Measurements from ENCODE around the gene NLRP8.
"Not testable (repeated sequence)": the region's sequence is repeated elsewhere in the genome, so short reads cannot be mapped to it uniquely, and the experiment has no call there.

Gene NLRP8

GRCh38 chr19:55947532-55947931 lies at the start of gene NLRP8:
Gene NLRP8 (plus strand): TSS chr19:55947832.
- no peak for DNase-seq

DNA sequence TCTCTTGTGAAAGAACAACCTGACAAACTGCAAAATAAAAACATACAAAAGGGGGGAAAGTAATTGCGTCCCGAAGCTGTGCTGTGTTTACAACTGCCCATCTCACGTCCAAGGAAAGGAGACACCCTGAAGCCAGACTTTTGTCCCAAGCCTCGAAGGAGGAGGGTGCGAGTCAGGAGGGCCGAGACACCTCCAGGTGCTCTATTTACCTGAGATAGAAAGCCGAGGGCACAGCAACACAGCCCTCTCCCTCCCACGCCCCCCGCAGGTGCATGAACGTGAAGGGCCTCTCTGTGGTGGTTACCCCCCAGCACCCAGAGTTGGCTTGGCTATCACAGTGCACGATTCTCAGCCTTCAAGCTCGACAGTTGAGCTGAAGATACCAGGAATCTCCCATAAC lies 48.7 kb upstream of the NLRP8 start:
- DNase-seq, result no peak

- DNase-seq, result no peak
These were observed 46.1 kb upstream of the NLRP8 start for GRCh38 chr19:55901369-55902079.

GRCh38 chr19:55902080-55902751 lies 45.4 kb upstream of the NLRP8 start:
- no peak for DNase-seq

DNA sequence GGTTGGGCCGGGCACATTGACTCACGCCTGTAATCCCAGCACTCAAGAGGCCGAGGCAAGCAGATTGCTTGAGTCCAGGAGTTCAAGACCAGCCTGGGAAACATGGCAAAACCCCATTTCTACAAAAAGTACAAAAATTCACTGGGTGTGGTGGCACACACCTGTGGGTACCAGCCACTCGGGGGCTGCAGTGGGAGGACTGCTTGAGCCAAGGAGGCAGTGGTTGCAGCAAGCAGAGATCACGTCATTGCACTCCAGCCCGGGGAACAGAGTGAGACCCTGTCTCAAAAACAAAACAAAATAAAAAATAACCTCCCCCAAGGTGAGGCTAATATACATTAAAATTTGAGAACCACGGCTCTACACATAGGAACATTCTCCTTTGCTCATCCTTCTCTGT lies 40.3 kb upstream of the NLRP8 start:
- no peak for DNase-seq

- no peak for DNase-seq
These were observed 39.9 kb upstream of the NLRP8 start for GRCh38 chr19:55907746-55908145.

DNA sequence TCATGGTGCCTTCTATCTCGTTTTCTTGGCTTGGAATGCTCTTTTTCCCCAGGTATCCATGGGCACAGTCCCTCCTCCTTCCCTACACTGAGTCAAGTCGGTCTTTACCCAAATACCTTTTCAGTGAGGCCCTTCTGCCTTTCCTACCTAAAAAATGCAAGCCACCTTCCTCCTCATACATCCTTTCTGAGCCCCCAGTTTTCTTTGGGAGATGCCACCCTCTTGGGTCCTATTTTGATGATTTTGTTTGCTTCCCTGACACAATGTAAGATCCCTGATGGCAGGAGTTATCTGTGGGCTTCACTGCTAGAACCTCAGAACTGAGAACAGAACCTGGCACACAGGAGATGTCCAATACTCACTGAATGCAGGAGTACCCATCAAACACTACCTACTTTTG lies 37.8 kb upstream of the NLRP8 start:
- DNase-seq, result no peak

DNA sequence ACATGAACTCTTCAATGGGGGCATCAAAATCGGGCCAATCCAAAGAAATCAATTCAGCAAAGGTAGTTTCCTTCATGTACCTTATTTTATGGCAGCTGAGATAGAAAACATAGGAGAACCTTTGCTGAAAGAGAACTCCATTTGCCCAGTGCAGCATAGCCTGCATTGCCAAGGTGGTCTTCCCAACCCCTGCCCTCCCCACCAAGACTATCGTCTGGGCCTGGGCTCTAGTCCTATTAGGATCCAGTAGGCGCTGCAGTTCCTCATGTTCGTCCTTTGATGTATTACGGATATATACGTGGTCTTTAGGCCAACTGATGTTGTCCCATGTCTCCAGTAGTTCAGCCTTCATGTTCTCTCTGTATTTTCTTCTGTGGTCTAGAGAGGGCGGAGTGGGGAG lies 34.7 kb upstream of the NLRP8 start:
- no peak for DNase-seq

DNA sequence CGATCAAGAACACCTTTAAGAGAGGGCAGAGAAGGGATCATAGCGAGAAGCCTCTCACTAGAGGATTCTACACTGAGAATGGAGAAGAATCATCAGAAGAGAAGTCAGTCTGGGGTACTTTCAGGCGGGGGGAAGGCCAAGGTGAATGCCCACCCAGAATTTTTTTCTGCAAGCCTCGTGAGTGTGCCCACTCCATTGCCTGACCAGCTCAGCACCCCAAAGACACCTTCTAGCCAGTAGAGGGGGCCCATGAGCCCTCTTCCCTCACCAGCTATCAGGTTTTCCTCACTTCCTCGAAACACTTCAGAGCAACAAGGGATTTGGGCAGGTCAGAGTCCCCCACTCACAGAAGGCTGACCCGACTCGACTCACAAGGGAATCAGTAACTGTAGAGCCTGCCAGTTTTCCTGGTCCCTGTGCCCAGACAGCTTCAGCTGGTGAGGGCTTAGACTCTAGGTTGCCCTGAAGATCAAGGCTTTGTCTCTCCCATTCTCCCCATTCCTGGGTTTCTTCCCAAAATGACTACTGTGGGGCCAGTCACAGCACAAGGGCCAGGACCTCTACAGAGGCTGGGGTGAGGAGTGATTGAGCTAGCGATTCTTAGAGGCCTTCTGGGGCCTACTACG lies 33.9 kb upstream of the NLRP8 start:
- no peak for DNase-seq

GRCh38 chr19:55923556-55923955 lies 24.1 kb upstream of the NLRP8 start:
- DNase-seq, result no peak

- no peak for DNase-seq
These were observed 19.6 kb upstream of the NLRP8 start for GRCh38 chr19:55927991-55928390.

DNA sequence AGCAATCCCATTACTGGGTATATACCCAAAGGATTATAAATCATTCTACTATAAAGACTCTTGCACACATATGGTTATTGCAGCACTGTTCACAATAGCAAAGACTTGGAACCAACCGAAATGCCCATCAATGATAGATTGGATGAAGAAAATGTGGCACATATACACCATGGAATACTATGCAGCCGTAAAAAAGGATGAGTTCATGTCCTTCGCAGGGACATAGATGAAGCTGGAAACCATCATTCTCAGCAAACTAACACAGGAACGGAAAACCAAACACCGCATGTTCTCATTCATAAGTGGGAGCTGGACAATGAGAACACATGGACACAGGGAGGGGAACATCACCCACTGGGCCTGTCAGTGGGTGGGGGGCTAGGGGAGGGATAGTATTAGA lies 18.4 kb upstream of the NLRP8 start:
- DNase-seq, result not testable (repeated sequence)

GRCh38 chr19:55930996-55931515 lies 16.6 kb upstream of the NLRP8 start:
- no peak for DNase-seq

DNA sequence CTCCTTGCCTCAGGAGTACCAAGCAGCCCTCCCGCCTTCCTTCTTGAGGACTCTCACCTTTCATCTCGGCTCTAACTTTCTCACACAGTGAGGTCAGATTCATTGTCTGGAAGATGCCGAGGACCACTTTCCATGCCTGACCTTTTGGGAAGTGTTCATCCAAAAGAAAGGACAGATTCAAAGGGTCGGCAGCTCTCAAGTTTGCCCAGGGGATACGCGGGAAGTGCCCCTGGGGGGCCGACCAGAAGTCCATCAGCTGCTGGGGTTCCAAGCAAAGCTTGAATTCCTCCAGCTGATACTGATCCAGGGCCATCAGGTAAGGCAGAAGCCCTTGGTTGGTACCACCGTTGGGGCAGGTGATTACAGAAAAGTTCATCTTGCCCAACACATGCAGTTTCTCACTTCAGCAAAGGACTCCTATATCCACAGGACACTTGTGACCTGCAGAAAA lies 15.7 kb upstream of the NLRP8 start, which contains the start of gene NLRP13:
Gene NLRP13 (minus strand): TSS at position 401 of the 451 bp plus-strand sequence. CDS start 25 bp downstream, at position 376.
- no peak for DNase-seq

DNA sequence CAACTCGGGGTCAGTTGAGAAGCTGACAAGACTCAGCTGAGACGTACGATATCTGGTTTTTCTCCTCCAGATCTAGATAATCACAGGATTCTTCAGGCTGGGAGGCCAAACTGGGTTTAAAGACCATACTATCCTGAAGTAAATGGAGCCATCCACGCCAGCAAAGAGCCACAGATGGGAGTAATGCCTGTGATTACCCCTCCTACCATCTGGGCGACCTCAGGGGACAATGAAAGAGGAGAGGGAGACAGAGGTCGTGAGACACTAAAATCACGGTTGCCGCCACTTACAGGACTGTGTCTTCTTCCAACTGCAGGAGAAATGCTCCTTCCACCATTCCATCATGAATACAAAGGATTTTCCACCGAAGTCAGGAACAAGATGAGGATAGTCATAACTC lies 12.4 kb upstream of the NLRP8 start:
- DNase-seq, result no peak

DNA sequence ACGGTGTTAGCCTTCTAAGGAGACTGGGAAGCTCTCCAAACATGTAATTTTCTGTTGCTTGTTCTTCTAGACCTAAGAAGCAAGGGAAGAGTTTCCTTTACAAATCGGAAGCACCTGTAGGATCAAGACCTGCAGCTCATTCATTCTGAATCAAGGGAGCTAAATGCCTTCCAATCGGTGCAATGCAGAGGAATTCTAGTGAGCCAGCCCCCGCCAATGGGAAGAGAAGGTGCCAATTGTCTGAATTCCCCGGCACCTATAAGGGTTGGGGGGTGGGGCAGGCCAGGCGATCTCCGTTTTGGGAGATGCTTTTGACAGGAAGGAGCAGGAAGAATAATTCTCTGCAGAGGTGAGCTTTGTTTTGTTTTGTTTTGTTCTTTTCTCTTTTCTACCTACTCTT lies 8.4 kb upstream of the NLRP8 start:
- no peak for DNase-seq

- no peak for DNase-seq
These were observed 7.3 kb upstream of the NLRP8 start for GRCh38 chr19:55940306-55940705.

- DNase-seq, result not testable (repeated sequence)
These were observed 2.9 kb downstream of the NLRP8 start for GRCh38 chr19:55950566-55950965.

- no peak for DNase-seq
These were observed 8.8 kb downstream of the NLRP8 start for GRCh38 chr19:55956431-55956830.

DNA sequence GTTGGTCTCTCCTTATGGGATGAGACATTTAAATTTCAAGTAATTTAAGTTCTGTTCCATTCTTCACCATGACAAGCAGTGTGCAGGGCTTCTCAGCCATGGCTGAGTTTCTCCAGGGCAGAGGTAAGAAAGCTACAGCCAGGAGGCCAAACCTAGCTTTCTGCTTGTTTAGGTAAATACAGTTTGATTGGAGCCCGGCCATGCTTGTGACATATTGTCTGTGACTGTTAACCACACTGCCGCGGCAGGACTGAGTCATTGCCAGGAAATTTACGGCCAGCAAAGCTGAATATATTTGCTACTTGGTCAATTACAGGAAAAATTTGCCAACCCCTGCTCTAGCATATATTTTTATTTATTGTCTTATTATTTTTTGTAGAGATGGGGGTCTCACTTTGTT lies 10.7 kb downstream of the NLRP8 start:
- no peak for DNase-seq

DNA sequence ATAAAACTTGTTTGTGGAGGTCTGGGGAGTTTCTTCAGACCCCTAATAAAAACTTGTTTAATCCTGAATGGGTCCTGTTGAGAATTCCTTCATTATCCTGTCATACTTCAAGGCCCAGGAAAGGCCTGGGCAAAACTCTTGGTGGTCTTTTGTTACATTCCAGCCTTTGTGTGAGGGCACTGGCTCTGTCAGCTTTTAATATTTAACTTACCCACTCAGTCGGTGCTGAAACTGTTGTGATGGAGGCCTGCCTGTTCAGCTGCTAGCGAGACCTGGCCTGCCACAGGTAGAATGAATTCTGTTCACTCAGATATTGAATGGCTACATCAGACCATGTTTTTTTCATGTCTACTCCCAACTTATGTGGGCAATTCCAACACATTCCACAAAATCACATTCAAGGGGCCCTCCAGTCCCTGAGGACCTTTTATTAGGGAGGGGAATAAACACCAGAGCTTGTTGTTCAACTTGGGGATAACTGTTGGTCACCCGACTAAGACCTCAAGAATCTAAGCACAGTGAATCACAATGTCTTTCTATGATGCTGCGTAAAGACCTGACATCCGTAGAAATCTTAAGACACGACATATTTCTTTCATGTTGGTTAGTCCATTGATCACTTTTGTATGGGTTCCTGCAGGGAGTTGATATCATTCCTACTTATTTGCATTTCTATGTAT lies 12.5 kb downstream of the NLRP8 start:
- no peak for DNase-seq

DNA sequence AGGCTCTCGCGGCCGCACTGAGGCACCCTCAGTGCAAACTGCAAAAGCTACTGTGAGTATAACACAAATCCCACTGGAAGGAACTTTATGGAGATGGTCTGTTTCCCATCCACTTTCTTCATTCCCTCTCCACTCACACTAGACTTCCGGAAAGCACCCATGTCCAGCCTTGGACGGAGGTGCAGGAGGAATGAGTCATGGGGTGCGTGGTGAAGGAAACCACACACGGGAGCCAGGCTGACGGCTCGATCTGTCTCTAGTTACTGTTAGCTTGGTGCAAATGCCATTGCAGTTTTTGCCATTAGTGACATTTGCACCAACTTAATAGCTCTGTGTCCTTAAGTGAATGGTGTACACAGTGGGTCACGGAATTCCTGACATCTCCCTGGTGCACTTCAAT lies 14.6 kb downstream of the NLRP8 start:
- no peak for DNase-seq

GRCh38 chr19:55973982-55974381 lies 26.4 kb downstream of the NLRP8 start:
- no peak for DNase-seq

Measured in CD4-positive, alpha-beta T cell treated with Interleukin-17A for 4 hours (primary cell).